Brain microvascular endothelial cell (primary cell): ENCODE measurements around the gene UFSP1.
"Not testable (repeated sequence)": the region's sequence is repeated elsewhere in the genome, so short reads cannot be mapped to it uniquely, and the experiment has no call there.

Source experiments
- DNase-seq: peaks from one replicate; pipeline ENCODE4 v3.0.0-alpha.2; 2020
- H3K27ac ChIP-seq: fragments of 250-450 bp; sonication (Bioruptor Pico); 2 replicates; pipeline ENCODE4 v1.5.1; 2020; ENCODE audit warnings: mild to moderate bottlenecking, moderate library complexity
- H3K27me3 ChIP-seq: fragments of 250-450 bp; sonication (Bioruptor Pico); replicated peaks from 2 replicates; pipeline ENCODE4 v1.5.1; 2020; ENCODE audit warnings: mild to moderate bottlenecking
- H3K36me3 ChIP-seq: fragments of 250-450 bp; sonication (Bioruptor Pico); replicated peaks from 2 replicates; pipeline ENCODE4 v1.5.1; 2020; ENCODE audit warnings: mild to moderate bottlenecking
- H3K4me3 ChIP-seq: 2 replicates; pipeline ENCODE4 v1.5.1; 2011; ENCODE audit warnings: low read depth, mild to moderate bottlenecking, control low read depth, low read length, moderate library complexity
- CTCF ChIP-seq: IDR thresholded peaks from 2 replicates; pipeline ENCODE4 v1.5.1; 2011; ENCODE audit warnings: low read depth, mild to moderate bottlenecking, moderate library complexity, low read length, control low read depth, inconsistent platforms; ENCODE audit errors: missing control alignments
- in situ Hi-C: cut with HindIII; loops from 2 replicates; pipeline ENCODE4 v1.10.0; 2017; ENCODE audit warnings: low sequenced_read_pairs, low pct_ligation_motif_present

UFSP1 gene

GRCh38 chr7:100914879-100915447 lies 25.4 kb upstream of the UFSP1 start:
- no peak overlapping the region for H3K27ac ChIP-seq
- H3K27me3 ChIP-seq, result no peaks in the 10 kb centered on the region
- in situ Hi-C loops, result no loop called here
- no peak overlapping the region for H3K4me3 ChIP-seq
- no peak for DNase-seq
- TF ChIP-seq CTCF, result no peak
- H3K36me3 ChIP-seq, result no peaks in the 10 kb centered on the region

- Histone ChIP-seq H3K4me3 (no peak overlapping the region), H3K27me3 (no peaks in the 10 kb centered on the region), H3K36me3 (no peaks in the 10 kb centered on the region), H3K27ac (no peak overlapping the region)
- DNase-seq, result no peak
- no peak for TF ChIP-seq CTCF
- in situ Hi-C loops, result no loop called here
Observed at GRCh38 chr7:100914208-100914878, 24.8 kb upstream of the UFSP1 start.

- no peak for TF ChIP-seq CTCF
- in situ Hi-C loops, result no loop called here
- DNase-seq, result no peak
- H3K27ac ChIP-seq, result no peak overlapping the region
- no peak overlapping the region for H3K4me3 ChIP-seq
- no peaks in the 10 kb centered on the region for H3K27me3 ChIP-seq
- no peaks in the 10 kb centered on the region for H3K36me3 ChIP-seq
Observed at GRCh38 chr7:100911484-100911883, 22.0 kb upstream of the UFSP1 start.

GRCh38 chr7:100910443-100910842 lies 20.9 kb upstream of the UFSP1 start:
- in situ Hi-C loops, H3K36me3 ChIP-seq, H3K4me3 ChIP-seq, DNase-seq, H3K27me3 ChIP-seq, H3K27ac ChIP-seq: not testable (repeated sequence)

- in situ Hi-C loops, result no loop called here
Observed at GRCh38 chr7:100908512-100908911, 19.0 kb upstream of the UFSP1 start.

GRCh38 chr7:100902638-100903037 lies 13.1 kb upstream of the UFSP1 start:
- no peak for TF ChIP-seq CTCF
- in situ Hi-C loops, result no loop called here
- DNase-seq, result no peak
- Histone ChIP-seq H3K27me3 (no peaks in the 10 kb centered on the region), H3K27ac (no peak overlapping the region), H3K4me3 (no peak overlapping the region), H3K36me3 (no peaks in the 10 kb centered on the region)

More at GRCh38 chr7:100908512-100908911, 19.0 kb upstream of the UFSP1 start:
- Histone ChIP-seq H3K4me3 (no peak overlapping the region), H3K36me3 (no peaks in the 10 kb centered on the region), H3K27me3 (no peaks in the 10 kb centered on the region), H3K27ac (no peak overlapping the region)
- no peak for DNase-seq
- TF ChIP-seq CTCF, result no peak
